Activated effector memory CD4-positive, alpha-beta T cell treated with Interleukin-2 at 50 U/mL for 16 hours (primary cell): ENCODE measurements around the gene TEPSIN.

Source experiments
- DNase-seq: peaks from one replicate; pipeline ENCODE4 v3.0.0-alpha.2; 2020

Gene TEPSIN

DNA sequence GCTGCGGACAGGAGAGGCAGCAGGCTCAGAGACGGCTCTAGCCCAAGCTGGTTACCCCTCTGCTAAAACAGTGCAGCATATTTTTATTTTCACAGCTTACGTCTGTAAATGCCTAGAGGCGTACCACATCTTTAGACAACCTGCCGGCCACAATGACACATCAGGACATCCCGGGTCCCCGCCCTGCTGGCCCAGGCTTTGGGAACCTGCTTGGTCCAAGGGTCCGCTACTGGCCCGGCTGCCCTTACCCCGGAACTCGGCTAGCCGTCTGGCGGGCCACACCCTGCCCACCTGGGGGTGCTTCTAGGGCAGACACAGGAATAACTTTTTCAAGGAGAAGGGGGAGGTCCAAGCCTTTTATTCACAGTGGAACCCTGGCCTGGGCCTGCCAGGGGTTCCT lies 20.4 kb downstream of the TEPSIN start:
- no peak for DNase-seq

DNA sequence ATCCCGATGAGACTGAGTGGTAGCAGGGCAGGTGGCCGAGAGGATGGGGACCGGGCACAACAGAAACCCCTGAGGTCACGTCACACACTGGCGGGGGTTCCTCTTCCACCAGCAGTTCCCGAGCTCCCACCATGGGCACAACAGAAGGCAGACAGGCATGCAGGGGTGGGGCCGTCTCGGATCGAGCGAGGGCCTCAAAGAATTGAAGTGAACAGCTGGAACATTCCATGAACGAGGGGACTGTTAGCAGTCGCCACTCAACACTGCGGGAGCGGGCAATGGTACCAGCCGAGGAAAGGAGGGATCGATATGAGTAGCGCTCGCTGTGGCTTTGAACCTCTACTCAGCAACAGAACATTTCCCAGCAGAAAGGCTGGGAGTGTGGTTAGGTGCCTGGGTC lies 21.4 kb downstream of the TEPSIN start:
- no peak for DNase-seq

DNA sequence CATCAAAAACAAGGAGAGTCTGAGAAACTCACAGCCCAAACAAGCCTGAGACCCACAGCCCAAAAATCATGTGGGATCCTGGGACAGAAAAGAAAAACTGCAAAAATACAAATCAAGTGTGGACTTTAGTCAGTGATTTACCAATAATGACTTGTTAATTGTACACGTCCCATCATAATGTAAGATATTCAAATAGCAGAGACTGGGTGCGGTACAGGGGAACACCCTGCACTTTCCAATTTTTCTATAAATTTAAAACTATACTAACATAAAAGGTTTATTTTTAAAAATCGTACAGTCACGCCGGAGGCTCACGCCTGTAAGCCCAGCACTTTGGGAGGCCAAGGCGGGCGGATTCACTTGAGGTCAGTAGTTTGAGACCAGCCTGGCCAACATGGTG lies 24.9 kb downstream of the TEPSIN start:
- no peak for DNase-seq

DNA sequence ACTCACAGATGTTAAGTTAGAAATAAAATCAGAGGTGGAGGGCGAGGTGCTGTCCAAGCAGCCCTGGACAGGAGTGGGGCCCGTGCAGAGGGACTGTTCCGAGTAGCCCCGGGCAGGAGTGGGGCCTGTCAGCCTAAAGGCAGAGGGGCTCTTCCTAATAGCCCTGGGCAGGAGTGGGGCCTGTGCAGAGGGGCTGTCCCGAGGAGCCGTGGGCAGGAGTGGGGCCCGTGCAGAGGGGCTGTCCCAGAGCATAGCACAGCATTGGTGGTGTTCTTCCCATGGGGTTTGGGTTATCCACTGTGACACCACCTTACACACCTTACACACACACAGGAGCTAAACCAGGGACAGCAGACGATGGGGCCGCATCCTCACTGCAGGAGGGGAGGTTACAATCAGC lies 26.5 kb downstream of the TEPSIN start:
- DNase-seq: no peak

DNA sequence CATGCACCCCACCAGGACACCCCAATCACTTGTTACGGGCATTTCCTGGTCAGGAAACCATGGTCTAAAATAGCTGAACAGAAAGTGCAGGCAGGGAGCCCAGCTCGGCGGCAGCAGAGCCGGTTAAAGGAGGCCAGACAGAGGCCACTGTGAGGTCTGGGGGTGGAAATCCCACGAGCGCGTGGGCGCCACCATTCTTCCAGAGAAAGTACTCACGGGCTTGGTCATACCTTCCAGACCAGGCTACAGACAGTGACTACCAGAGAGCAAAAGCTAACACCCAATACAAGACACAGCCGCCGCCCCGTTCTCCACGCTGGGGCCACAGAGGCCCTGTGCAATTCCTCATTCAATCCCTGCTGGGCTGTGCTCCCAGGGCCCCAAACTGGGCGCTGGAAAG lies 28.0 kb downstream of the TEPSIN start:
- no peak for DNase-seq

DNA sequence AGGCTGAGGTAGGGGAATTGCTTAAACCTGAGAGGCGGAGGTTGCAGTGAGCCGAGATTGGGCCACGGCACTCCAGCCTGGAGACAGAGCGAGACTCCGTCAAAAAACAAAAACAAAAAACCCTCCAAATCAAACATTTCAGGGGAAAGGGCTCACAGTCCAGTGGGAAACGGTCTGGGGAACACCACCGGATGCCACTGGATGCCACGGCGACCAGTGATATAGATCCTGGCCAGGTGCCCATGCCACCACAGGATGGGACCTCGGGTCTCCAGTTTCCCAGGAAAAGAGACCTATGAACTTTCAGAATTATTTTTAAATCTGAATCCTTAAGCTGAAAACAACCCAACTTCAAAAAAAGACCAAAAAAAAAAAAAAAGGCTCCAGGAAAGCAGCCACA lies 28.4 kb downstream of the TEPSIN start:
- DNase-seq: no peak

DNA sequence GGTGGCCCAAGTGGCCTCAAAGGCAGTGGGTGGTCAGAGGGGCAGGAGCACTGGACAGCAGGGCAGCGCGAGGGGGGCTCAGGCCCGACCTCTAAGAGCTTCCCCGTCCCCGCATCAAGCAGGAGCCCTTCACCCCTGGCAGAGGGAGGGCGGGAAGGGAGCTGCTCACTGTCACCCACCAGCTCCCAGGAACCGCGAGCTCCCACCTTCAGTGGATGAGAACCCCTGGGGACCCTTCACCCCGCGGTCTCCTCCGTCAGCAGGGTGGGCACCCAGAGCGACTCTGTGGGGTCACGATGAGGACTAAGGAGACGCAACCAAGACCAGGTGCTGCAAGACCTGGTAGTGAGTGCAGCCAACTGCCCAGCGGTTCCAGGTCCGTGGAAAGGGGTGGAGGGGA lies 29.7 kb downstream of the TEPSIN start:
- no peak for DNase-seq

DNA sequence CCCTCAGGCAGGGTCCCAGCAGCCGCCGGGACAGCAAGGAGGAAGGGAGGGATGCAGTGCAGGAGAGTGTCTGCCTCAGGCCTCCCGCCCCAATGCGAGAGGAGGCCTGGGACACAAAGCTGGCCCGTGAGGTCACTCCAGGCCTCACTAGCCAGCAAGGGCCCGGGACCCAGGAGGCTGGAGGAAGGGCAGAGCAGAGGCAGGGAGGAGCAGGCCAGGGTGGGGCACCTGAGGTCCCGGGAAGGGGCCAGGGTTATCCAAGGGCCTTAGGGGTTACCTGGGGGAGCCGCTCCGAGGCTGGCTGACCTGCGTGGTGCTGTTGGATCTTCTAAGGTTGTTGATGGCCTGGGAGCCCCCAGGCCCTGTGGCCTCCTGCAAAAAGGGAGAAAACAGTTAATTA lies 30.2 kb downstream of the TEPSIN start:
- no peak for DNase-seq

DNA sequence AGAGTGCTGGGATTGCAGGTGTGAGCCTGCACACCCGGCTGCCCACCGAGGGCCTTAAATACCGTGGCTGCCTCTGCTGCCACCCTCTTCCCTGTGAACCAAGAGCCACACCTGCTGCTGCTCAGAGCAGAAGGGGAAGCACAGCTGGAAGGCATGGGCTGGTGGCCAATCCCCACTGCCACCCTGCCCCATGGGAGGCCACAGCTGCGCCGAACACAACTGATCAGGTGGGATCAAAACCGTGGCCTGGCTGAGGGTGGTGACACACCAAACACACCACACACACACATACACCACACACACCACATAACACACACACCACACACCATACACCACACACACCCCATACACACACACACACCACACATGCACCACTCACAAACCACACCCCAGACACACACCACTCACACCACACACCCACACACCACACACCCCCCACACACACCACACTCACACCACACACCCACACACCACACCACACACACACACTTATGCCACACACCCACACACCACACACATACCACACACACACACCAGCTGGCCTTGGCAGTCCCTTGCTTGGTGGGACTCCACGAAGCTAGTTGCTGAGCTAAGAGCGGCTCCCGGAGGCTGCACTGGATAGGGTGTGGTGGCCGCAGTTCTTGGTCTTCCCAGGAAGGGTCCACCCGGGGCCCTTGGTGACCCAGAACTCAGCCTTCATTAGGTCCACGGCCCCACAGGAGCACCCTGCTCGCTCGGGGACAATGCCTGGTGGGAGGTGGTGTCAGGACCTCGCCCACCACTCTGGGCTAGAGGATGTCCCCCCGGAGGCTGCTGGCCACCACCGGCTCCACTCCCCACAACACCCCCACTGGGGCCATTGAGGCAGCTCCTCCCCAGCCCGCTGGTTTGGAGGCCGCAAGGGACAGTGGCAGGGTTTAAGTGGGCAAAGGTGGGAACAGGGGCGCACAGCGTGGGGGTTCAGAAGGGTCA lies 31.0 kb downstream of the TEPSIN start:
- DNase-seq: no peak

DNA sequence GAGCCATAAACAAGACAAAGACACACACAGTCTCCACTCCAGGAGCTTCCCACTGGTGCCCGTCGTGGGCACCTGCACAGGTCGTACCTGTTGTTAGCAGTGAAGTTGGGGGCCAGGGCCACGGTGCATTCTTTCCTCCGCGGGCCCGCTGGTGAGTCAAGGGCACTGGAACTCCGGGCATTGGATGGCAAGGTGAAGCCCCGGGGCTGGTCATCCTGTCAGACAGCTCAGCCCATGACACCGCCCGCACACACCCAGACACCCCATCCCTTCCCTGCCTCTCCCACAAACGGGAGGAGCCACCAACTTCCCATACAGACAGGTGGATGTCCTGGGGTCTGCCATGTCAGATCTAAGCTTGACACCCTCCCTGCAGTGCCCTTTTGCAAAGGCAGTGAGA lies 32.2 kb downstream of the TEPSIN start:
- no peak for DNase-seq

DNA sequence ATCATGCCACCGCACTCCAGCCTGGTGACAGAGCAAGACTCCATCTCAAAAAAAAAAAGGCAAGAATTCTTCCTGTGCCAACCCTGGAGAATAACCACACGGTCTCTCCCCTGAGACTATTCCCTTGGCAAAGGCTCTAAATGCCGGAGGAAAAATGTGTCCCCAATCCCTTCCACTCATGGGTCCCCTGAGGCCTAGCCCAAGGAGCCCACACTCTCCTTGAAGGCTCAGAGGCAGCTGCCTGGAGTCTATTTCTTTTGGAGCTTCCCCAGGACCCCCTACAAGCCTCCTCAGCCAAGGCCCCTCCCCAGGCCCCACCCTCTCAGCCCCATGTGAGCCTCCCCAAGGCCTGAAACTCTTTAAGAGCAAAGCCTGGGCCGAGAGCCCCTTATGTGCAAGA lies 32.7 kb downstream of the TEPSIN start:
- no peak for DNase-seq

DNA sequence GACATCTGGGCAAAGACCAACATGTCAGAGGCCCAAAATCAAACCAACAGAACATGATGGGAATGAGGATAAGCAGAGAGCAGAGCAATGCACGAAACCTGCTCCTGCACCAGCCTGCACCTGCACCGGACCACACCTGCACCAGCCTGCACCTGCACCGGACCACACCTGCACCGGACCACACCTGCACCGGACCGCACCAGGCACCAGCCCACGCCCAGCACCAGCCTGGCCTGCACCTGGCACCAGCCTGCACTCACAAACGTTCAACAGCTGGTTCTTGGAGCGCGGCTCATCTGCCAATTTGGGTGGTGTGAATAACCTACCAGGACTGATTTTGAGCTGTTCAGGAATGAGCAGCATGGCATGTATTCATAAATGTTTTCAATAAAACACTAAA lies 34.3 kb downstream of the TEPSIN start:
- DNase-seq: no peak

DNA sequence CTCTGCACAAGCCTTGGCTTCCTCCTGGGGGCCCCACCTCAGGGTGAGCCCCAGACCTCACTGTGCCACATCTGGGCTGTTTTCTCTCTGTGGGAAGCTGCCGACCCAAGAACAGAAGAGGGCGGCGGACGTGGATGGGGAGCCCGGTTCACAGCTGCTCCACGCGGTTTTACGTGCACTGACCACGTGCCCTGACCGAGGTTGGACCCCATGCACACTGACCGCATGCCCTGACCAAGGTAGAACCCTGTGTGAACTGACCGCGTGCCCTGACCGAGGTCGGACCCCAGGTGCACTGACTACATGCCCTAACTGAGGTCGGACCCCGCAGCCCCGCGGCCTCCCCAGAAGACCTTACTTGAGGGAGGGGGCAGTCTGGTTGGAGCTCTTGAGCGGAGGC lies 35.7 kb downstream of the TEPSIN start:
- no peak for DNase-seq

DNA sequence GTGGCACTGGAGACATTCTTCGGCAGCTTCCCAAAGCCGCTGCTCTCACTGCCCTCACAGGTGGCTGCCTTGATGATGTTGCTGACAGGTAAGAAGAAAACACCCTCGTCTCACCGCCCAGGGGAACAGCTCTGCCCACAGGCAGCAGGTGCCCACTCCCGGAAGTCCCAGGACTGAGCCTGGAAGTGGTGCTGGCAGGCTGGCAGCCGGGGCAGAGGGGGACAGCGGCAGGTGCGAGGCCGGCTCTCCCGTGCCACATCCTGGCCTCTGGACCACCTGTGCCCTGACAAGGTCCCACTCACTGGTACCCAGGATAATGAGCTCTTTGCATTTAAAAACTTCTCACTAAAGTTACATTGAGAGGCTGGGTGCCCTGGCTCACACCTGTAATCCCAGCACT lies 36.5 kb downstream of the TEPSIN start:
- DNase-seq: no peak

DNA sequence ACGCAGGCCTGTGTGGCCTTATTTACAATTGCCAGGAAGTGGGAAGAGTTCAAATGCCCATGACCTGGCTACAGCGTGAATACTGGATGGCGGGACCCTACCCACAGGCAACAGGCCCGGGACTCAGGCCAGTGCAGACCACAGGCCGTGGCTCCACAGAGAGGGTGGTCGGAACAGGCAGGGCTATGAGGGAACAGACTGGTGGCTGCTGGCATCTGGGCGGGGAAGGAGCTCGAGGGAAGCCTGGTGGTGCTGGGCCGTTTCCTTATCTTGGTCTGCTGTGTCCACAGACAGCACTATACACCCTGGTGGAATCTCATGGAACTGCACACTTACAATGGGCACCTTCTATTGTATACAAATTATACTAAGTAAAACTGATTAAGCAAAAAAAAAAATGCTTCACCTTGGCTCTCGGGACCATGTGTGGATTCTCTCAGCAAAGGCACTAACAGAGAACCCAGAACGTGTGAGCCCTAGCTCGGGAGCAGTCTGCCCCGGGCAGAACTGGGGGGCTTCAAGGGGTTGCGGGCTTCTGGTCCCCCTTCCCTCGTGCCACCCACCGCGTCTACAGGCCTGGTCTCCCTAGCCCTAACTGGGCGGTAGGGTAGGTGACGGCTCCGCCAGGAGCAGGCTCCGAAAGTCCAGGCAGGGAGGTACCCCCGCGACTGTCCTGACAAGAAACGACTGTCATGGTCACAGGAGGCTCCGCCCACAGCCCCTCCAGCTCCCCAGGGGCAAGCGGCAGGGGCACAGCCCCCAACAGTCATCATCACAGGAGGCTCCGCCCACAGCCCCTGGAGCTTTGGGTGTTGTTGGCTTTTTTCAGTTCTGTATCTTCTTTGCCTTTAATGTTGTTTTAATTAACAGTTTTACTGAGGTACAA lies 37.9 kb downstream of the TEPSIN start:
- DNase-seq: no peak

DNA sequence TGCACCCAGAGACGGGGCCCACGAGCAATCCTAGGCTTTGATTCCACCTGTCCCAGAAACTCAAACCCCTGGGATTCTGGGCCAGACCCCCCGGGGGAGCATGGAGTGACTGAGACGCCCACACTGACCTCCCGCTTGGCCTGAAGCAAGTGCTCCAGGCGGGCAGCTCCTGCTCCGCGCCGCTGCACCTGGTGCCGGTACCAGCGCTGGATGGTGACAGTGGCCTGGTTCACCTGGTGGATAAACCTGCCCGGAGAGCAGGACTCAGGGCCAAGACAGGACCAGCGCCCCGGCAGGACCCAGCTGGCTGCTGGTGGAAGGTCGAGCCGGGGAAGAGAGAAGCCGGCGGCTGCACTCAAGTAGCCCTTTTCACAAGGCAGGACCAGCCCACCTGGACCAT lies 38.7 kb downstream of the TEPSIN start:
- no peak for DNase-seq

DNA sequence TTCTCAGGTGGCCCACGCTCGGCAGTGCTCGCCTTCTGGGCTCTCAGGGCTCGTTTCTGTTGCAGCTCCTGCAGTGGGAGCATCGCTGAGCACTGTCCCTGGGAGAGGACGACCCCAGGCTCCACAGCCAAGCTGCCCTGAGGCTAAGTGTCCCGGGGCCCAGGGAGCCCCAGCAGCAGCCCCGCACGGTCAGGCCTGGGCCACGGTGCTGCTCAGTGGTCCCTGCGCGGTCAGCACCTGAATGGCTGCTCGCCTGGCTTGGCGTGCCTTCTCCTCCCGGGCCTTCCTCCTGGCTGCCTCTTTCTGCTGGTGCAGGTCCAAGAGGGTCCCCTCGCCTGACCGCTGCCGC lies 39.4 kb downstream of the TEPSIN start:
- no peak for DNase-seq

DNA sequence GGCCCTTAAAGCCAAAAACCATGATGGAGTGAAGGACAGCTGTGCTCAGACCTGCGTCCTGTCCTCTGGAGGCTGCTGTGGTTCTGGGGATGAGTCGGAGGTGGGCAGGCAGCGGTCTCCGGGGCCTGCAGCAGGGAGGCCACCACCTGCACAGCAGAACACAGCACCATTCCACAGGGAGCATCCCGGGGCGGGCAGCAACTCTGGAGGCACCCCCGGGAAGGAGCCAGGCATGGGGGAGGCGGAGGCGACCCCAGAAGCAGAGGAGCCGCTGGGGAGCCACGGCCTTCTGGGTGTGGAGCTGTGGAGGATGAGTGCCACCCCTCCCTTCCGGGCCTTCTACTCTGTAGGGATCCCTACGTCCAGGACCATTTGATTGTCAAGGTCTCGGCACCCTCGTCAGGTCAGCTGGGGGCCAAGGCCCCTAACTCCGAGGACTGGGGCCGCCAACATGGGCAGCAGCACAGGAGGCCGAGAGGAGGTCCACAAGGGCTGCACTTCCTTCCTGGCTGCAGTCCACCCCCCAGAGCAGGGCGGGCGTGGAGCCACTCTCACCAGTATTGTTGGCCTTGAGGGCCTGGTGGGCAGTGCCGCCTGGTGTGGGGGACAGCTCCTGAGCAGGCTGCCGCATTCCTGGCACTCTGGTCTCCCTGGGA lies 39.9 kb downstream of the TEPSIN start:
- no peak for DNase-seq

DNA sequence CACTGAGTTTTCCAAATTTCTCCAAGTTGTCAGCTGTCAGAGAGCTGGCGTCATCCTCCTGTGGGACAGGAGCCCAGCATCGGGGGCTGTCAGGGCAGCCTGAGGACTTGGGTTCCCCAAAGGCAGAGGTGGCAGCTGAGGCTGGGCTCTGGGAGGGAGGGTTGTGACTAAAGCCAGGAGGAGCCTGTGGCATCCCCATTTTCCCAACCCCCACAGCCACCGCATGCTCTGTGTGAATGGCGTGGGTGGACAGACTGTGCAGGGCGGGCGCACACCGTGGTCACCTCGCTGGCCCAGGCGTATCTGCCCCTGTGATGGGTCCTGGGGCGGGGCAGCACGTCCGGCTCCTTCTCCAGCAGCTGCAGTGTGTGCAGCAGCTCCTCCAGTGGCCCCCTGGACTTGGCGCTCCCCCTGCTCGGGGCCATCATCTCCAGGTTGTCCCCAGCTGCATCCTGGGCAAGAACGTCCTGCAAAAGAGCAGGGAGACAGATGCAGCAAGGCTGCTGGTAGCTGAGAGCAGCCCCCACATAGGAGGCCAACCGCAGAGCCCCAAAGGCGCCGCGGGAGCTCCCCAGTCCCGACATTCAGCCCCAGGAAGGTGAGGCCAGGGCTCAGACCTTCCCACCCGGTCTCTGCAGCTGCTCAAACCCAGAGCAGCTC lies 40.9 kb downstream of the TEPSIN start:
- no peak for DNase-seq

DNA sequence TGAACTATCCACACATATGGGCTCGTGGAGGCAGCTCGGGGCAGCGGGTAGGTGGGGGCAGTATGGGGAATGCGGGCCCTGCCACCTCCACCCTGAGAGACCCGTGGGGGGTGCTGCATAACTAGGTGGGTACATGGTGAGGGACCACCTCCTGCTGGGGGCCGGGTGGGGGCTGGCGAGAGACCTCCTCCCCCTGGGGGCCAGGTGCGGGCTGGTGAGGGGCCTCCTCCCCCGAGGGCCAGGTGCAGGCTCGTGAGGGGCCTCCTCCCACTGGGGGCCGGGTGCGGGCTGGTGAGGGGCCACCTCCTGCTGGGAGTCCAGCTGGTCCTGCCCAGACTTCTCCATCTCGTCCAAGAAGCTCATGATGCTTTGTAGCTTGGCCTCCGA lies 41.5 kb downstream of the TEPSIN start:
- DNase-seq: no peak

DNA sequence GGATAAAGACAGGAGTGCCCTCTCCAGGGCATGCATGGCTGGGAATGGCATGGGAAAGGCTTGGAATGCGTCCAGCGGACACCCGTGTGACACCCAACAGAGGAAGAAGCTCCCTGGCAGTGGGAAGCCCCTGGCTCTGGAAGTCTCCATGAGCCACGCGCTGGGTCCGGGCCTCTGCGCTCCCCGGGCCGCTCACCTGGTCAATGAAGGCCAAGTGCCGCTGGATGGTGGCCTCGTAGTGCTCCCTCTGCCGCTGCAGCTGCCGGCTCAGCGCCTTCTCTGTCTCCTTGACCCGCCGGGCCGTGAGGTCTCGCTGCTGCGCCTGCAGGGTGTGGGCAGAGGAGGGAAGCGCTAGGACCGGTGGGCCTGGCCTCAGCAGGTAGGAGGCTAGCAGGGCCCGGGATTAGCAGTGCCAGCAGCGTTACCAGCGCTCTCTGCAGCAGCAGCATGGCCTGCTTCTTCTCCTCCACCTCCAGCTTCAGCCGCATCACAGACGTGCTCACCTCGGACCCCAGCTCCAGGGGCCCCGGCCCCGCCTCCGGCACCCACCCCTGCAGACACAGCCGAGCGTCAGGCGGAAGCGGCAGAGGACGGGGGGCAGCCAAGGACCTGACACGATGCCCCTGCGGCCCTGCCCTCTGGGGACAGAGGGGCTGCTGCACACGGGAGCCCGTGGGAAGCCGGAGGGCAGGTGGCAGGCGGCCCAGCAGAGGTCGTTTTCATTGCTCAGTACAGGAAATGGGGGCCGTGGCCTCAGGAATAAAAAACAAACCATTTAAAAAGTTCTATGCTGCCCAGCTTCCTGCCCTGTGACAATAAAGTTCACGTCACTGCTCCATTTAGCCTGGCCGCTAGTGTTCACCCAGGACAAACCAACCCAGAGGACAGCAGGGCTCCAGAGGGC lies 42.1 kb downstream of the TEPSIN start:
- no peak for DNase-seq

DNA sequence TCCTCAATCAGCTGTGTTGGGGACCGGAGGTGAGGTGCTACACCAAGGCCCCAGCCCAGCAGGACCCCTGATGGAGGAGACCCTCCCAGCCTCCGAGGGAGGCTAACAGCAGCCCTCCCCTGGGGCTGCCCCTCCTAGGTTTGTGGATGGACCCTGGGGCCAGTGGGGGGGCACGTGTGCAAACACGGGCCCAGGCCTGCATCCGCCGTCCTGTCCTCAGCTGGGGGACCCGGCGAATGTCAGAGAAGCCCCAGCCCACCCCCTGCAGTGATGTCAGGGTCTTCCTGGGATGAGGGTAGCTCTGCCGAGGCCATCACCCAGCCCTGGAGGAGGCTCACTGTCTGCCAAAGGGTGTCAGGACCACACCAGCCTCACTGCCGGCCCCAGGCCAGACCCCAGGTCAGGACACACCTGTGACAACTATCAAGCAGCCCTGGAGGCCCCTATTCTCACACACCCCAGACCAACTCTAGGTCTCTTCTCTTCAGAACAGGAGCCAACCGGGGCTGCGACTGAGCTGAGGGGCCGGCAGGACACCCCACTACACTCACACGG lies 42.8 kb downstream of the TEPSIN start:
- no peak for DNase-seq
